RWPE1 (cell line): ENCODE results near the gene MPDZ.

Experiments used
- CTCF ChIA-PET: fragments of 350-600 bp; sonication (Branson Sonifier 250); formaldehyde crosslinking; extraction: SDS; loops from one replicate; lab custom pipeline; 2021; lab: Yijun Ruan, JAX
- POLR2A ChIA-PET: fragments of 400-600 bp; formaldehyde crosslinking; extraction: SDS; loops from one replicate; lab custom pipeline; 2020; ENCODE audit warnings: antibody characterized with exemption; ENCODE audit not compliant: low non-redundant PET; lab: Yijun Ruan, JAX
- DNase-seq: peaks from one replicate; pipeline ENCODE4 v3.0.0; 2012; ENCODE audit warnings: low spot score
- H3K27ac ChIP-seq: fragments of 450-650 bp; 2 replicates; pipeline ENCODE4 v1.5.1; 2017
- CTCF ChIP-seq: fragments of 450-650 bp; conservative IDR thresholded peaks from 2 replicates; pipeline ENCODE4 v1.5.1; 2017; ENCODE audit warnings: low read depth, mild to moderate bottlenecking

MPDZ gene

GRCh38 chr9:13165236-13165945, 114.1 kb downstream of the MPDZ start:
- DNase-seq: no peak
- TF ChIP-seq CTCF: no peak
- H3K27ac ChIP-seq: no peak overlapping the region
- CTCF ChIA-PET: interaction anchor here (0.6 to 0.7 kb wide), 4 partner anchors 39 to 1111 kb away, joined by 3 to 5 read pairs (median 4); no protein-coding TSS in a partner anchor
- POLR2A ChIA-PET: no interaction called here

GRCh38 chr9:13163946-13164345, 115.5 kb downstream of the MPDZ start:
- ChIA-PET CTCF (interaction anchor here (0.6 kb wide), 1 partner anchor 18 kb away, joined by 3 read pairs; no protein-coding TSS in a partner anchor), POLR2A (no interaction called here)
- DNase-seq: no peak
- no peak for TF ChIP-seq CTCF
- H3K27ac ChIP-seq: no peak overlapping the region

- TF ChIP-seq CTCF: no peak
- CTCF ChIA-PET: no interaction called here
- POLR2A ChIA-PET: no interaction called here
- no peak for DNase-seq
- H3K27ac ChIP-seq: no peak overlapping the region
Measured at GRCh38 chr9:13163287-13163686, 116.2 kb downstream of the MPDZ start.

DNA sequence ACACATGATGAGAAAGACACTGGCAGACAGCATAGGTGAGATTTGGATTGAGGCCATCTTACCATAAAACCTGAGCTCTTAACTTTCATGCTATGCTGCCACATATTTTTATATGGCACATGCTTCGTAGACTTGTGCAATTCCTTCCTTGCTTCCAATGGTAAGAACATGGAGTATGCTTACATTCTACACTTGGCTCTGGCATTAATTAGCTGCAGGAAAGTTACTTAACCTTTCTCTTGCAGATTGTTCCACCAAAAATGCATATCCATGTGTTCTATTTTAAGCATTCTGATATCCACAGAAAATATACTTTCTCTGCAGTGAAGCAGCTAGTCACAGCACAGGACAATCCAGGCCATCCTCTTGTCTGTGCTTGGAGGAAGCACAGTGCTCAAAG, 119.4 kb downstream of the MPDZ start:
- DNase-seq: no peak
- H3K27ac ChIP-seq: no peak overlapping the region
- POLR2A ChIA-PET: no interaction called here
- CTCF ChIA-PET: no interaction called here
- TF ChIP-seq CTCF: no peak

DNA sequence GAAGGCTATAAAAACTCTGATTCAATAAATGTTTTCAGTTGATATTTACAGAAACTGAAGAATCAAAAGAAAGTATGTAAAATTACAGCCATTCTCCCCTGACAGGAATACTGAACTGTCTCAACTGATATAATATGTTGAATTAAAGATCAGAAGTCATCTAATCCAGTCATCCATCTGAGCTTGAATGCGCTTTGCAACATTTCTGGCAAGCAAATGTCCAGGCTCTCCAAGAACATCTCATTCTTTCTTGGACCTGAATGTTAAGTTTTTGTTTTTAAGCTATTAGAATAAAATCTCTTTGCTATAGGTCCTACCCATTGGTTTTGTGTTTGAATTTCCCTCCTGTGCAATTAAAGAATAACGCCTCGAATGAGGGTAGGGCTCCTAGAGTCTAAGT, 120.5 kb downstream of the MPDZ start:
- no peak overlapping the region for H3K27ac ChIP-seq
- no peak for DNase-seq
- ChIA-PET POLR2A (no interaction called here), CTCF (no interaction called here)
- TF ChIP-seq CTCF: no peak

DNA sequence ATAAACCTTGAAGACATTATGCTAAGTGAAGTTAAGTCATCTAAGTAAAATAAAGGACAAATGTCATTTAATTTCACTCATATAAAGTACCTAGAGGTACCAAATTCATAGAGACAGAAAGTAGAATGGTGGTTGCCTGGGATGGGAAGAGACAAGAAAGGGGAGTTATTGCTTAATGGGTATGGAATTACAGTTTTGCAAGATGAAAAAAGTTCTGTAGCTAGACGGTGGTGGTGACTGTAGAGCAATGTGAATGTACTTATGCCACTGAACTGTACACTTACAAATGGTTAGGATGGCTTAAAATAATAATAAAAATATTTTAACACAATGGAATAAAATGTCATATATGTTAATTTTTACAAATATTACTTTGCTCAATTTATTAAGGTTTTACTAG, 128.0 kb downstream of the MPDZ start:
- no peak for DNase-seq
- POLR2A ChIA-PET: no interaction called here
- H3K27ac ChIP-seq: no peak overlapping the region
- TF ChIP-seq CTCF: no peak
- CTCF ChIA-PET: no interaction called here
